ENCODE data around the gene ANTXR2.

The ANTXR2 gene

DNA sequence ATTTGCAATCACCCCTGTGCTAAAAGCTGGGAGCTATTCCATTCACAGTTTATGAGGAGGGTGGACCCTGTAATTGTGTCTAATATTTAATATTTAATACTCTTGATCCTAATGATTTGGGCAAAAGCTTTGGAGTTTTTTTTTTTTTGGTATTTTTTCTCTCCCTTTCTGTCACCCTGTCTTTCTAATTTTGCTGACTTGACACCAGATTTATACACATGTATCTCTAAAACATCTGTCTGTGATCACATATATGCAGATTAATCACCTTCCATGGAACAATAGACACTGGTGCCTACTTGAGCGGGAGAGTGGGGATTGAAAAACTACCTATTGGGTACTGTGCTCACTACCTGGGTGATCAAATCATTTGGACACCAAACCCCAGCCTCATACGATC, 18.7 kb upstream of the ANTXR2 start:
- DNase-seq = no peak

DNA sequence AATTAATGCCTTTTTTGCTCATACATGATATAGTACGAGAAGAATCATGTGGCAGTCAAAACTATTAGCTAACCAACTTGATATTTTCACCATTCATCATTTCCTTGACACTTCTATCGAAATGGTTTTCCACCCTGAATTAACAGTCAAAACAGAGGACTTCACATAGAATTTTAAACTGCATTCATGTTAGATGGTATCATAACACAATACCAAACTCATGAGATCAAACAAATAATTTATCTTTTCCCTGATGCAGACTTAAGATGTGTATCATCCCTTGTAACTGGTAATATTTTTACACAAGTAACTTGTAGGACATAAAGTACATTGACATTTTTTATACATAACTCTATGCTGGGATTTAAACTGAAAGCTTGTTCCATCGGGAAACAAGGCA, 18.2 kb upstream of the ANTXR2 start:
- peak; percentile 9 for DNase-seq

DNA sequence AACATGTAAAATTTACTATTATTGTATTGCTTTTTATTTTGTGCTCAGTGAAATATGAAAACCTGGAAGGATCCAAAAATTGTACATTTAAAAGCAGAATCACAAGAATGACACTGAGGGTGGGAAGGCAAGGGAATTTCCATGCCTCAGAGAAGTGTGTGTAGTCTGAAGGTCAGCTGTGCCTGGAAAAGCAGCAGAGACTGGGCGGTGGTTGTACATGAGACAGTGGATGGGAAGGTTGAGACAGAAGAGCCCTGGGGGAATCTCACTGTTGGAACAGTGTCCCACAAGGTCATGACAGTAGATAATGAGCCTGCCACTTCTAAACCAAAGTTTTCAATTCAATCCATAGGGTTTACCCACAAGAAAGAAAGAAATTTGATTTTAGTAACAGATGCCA, 17.1 kb upstream of the ANTXR2 start:
- DNase-seq = no peak

DNA sequence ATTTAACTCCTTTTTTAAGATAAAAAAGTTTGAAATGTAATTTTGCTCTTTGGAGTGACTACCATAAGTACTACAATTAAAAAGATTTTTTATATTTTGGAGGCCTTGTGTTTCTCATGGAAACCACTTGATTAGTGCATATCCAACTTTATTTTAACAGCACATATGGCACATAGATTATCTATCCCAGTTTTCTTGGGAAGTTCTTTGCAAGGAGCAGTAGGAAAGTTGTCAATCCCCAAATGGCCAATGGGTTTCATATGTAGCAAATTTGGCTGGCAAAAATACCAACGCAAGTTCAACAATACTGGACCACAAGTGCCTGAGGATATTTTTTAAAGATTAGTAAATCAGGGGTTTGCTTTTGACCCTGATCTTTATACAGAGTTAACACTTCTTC, 15.4 kb upstream of the ANTXR2 start:
- DNase-seq = no peak

DNA sequence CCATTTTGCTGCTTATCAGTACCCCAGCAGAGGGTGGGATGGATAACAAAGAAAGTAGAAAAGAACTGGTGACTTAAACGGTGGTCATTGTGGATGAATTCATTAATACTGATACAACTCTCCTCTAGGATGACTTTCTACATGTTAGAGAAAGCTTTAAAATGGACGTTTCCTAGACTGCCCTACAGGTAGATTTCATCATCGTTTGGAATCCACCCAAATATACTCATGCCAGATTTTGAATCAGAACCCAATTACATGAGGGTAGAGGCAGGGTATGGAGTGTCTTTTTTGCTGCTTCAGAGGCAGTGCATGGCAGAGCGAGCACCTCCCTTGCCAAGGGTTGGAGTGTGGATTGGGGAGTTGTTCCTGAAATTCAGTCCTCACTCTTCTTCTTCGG, 13.3 kb upstream of the ANTXR2 start:
- no peak for DNase-seq

DNA sequence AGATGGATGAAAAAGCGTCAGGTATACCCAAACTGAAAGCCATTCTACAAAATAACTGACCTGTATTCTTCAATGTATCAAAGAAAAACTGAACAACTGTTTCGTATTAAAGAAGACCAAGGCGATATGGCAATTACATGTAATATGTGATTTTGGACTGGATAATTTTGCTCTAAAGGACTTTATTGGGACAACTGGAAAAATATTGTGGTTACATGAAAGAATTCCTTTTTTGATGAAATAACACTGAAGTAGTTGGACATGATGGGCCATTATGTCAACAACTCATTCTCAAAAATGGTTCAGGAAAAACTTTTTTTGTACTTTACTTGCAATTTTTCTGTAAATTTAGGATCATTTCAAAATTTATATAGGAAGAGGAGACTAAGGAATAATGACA, 12.1 kb upstream of the ANTXR2 start:
- DNase-seq = no peak

DNA sequence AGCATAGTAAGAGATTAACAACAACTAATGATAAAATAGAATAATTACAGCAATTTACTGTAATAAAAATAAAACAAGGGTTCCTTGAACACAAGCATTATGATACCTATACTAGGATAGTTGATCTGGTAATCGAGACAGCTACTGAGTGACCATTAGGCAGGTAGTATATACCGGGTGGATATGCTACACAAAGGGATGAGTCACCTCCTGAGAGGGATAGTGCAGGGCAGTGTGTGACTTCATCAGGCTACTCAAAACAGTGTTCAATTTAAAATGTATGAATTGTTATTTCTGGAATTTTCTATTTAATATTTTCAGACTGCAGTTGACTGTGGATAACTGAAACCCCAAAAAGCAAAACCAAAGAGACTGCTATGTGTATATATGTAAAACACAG, 9.7 kb upstream of the ANTXR2 start:
- DNase-seq = no peak

DNA sequence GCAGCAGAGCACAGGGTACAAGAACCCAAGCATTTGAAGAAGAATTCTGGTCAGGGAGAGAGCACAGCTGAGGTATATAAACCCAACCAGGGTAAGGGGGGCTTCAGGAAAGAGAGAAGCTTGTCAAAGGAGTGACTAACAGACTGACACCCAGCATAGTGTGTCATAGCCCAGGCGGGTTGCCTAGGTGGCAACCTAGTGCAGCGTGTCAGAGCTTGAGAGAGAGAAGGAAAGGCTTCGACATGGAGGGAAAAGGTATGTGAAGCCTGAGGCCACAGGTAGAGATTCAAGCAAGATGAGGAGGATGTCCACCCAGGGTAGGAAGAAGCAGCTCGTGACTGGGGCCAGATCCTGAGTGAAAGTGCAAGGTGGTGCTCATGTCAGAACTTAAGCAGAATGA, 8.5 kb upstream of the ANTXR2 start:
- no peak for DNase-seq

DNA sequence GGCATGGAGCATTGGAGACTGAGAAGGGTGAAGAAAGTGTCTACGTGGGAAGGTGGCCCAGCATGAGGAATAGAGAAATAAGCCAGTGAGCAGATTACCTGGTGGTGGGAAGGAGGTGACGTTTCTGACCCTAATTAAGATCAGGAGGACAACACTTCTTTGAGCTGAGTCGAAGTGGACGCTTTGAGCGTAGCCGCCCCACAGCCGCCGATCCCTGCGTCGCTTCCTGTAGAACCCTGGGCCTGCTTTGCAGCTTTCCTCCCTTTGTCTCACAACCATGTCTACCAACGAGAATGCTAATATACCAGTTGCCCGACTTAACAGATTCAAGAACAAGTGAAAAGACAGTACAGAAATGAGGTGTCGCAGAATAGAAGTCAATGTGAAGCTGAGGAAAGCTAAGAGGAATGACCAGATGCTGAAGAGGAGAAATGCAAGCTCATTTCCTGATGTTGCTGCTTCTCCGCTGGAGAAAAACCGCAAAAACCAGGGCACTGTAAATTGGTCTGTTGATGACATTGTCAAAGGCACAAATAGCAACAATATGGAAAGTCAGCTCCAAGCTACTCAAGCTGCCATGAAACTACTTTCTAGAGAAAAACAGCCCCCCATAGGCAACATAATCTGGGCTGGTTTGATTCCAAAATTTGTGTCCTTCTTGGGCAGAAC, 6.4 kb upstream of the ANTXR2 start:
- DNase-seq = no peak

DNA sequence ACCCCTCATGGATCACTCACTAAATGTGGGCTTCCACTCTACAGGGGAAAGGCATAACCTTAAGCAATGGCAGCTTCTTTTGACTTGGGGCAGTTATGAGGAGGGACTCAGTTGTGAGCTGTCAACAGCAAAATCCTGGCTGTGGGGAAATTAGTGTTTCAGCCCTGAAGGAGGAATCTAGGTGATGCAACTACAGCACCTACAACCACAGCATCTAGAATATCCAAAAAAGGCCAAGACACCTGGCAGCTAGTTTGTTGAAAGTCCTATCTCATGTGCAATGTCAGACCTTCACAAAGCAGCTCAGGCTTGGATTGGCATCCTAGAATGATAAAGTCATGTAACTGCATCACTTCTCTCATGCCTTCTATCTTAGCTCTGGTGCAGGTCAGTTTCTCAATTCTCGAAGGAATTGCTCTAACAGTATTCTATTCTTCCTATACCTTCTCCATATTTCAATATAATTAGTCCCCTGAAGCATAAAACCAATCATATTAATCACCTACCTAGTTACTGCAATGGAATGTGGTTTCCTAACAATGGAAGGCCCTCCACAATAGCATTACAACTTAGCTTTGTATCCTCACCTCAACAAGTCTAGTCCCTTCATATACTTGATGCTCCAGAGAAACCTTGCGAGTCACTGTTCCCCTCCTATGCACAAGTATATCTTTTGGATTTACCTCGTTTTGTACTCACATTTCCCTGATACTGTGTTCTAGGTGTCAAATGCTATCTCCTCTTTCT, 5.5 kb upstream of the ANTXR2 start:
- DNase-seq = no peak

DNA sequence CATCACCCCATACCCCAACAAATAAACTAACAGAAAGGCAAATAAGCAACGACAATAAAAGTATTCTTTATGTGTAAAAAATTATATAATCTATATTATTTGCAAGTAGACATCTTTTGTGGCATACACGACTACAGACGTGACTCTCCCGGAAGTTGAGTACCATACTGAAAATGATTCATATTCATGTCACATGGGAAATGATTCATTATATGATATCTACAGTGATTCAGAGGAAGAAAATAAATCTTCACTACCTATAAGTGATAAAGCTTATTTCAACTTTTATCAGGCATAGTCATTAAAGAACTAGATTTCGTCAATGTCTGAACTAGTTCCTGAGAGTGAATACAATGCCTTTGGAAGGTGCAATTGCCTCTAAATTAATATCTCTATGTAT, 4.6 kb upstream of the ANTXR2 start:
- DNase-seq = peak; percentile 32

DNA sequence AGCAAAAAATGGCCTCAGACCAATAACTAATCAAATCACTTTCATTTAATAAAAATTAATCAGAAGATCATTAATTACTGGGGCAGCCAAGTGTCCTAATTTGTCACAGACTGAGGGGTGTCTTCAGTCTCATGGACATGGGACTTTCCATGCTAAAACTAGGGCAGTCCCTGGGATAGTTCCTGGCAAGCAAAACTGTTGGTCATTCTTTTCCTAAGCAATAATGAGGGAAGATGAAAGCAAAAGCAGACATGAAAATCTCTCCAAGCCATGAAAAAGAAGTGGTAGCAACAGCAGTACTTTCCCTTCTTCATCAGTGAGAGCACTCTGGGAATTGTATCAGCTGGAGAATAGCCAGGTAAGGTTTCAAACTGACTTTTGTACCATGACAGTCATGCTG, 3.7 kb upstream of the ANTXR2 start:
- no peak for DNase-seq

DNA sequence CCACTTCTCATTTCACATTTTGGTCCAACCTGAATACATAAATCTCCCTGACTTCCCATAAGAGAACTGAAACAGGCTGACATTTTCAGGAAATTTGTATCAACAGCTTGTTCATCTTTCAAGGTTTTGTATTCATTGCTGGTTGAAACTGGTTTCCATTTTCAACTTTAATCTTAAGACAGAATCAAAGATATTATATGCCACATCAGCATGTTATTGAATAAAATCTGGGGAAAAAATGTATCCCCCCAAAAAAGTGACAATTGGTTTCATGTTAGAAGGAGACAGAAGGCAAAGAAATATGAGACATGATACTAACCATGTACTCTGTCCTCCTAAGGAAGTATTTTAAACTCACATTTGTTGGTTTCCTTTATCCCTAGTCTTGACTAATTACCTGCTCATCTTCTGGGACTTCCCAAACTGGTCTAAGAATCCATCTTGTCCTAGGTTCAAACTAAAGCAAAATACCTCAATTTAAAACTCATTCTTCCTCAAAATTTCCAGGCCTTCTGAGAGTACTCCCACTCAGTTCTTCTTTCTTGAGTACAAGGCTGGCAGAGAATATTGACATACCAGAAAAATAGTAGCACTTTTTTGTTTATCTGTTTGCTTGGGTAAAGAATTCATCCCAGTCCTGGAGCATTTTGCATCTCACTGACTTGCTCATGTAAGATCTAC, 3.1 kb upstream of the ANTXR2 start:
- no peak for DNase-seq

DNA sequence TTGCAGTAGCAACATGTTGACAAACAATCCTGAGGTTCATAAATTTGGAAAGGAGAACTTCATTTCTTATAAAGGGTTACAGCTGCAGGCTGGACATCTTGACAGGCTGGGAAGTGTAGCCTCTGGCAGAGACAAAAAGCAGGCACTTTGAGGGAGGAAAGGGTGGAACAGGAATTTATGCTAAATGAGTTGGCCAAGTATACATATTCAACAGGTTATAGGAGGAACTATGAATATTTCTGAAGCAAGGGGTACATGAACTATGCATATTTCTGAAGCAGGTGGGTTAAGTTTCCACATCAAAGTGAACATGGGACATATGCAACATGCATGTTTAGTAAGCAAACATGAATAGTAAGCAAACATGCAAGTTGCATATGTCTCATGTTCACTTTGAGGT, 1.6 kb upstream of the ANTXR2 start:
- no peak for DNase-seq

DNA sequence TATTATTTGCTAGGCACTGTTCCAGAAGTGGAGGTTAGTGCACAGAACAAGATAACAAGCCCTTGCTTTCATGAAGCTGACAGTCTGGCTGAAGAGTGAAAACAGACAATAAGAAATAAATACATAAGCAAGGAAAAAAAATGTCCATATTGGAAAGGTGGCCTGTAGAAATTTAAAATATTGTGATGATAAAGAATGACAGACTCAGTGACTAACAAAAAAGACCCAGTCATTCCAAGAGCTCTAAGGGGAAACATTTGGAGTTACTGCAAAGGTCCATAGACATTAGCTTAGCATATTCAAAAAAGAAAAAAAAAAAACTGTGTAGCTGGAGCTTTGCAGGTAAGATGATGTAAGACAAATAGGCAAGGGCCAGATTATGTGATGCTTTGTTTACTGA, 1.0 kb upstream of the ANTXR2 start:
- no peak for DNase-seq

DNA sequence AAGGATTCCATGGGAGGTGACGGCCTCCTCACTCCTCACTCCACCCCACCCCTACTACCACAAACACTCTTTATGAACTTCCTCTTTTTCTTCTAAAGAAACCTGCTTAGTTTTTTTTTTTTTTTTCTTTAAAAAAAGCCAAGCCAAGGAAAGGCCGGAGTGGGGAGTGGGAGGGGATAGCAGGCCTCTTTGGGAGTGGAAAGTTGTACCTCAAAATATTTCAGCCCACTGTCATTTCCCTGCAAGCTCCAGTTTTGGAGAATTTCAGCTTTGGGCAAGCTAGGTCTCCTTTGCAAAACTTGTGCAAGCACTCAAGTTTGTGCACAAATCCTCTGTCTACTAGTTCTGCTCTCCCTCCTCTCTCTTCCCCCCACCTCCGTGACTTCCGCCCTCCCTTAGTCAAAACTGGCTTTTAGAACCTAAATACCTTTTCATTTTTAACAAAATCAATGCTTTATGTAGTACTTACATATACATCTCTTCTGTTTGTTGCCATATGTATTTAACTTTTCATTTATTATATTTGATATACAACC, 512 bp upstream of the ANTXR2 start:
- no peak for DNase-seq

DNA sequence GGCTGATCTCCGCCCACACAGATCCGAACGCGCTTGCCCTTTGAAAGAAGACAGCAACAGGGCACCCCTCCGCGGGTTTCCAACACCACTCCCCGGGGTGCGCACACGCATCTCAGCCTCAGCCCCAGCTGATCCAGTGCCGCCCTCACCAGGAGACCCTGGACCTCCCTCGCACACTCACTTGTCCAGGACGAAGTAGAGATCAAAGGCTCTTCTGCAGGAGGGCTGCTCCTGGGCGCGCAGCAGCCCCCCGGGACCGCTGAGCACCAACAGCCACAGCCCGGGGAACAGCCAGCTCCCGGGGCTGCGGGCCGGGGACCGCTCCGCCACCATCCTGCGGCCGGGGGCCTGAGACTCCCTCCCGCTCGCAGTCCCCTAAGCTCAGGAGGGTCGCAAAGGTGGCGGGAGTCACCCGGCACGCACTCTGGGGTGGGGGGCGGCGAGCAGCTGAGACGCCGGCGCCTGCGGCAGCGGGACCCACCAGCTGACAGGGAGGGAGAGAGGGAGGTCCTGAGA, 743 bp downstream of the ANTXR2 start:
- peak; percentile 41 for DNase-seq

DNA sequence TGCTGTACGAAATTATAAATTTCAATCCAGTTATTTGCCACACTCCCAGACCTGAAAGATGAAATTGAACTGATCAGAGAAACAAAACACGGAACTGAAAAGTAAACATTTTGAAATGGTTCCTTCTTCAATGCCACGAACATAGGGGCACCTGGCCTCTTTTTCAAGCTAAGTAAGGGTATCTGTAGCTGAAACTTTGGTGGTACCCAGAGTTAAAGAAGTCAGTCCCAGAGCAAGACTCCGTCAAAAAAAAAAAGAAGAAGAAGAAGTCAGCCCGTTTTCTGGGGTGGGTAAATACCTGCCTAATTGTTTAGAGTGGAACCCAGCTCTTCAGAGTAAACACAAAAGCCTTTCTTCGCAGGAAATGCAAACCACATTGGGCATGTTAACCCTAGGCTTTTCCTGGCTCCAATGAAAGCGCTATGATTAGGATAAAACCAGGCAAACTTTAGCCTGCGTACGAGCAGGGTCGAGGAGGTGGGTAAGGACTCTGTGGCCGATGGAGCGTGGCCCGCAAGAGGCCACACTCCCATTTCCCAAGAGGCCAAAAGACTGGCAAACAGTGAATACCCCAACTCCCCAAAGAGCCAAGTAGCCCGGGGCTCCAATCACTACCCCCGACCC, 1.3 kb downstream of the ANTXR2 start:
- DNase-seq = no peak

DNA sequence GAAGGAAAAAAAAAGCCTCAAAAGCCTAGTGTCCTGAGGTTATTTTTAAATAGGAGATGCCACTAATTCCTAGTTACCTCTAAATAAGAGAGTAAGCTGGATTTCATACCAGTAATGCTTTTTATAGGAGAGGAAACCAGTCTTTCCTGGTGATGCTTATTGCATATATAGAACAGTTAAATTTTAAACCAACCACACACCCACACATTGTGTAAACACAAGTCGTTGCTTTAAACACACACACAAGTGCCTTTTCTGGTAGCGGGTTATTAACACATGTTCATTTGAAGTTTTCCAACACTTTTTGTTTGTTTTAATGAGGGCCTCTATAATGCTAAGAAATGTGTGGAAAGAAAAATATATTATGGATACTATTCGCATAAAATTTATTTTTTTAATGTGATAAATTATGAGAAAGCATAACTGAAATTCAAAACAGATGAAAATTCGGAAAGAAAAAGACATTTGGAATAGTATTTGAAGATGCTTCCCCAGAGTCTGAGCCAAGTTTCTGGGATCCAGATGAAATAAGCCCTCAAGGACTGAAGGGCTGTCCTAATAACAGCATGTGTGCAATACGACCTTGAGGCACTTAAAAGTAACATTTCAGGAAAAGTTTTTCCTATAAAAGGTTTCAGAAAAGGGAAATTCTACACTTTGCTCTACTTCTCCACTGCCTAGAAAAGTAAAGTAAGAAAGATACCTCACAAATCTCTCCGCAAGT, 2.0 kb downstream of the ANTXR2 start:
- no peak for DNase-seq

DNA sequence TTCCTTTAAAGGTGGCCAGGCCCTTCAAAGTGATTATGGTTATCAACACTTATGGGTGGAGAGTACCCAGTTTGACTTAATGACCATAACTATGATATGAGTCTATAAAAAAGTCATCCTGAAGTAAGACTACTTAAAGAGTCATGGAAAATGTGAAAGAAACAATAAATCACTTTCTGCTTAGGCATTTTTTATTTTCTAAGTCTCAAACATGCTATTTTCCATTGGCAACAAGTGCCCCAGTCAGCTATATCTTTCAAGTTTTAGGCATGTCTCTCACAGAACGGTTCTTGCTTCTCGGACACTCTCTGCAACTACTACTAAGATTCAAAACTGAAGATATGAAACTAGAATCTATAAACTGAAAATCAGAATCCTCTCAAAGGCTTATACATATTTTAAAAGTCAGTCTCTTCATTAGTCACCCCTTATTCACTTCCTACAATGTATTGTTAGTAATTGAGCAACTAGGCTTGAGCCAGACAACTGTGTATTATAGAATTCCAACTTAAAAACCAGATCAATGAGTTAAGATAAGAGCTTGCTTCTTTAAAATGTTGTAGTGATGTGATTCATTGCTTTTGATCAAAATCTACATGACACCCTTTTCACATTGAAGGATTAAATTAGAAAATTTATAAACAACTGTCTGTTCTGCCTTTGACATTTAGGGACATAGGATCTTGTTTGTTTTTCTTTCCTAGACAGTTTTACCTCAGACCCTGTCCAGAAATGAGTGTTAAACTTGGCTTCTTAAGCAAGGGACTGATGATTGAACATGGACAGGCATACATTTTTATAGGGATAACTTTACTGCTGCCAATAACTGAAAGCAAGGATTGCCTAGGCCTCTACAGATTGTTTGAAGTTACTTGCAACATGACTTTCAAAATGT, 2.9 kb downstream of the ANTXR2 start:
- DNase-seq = peak; percentile 38

DNA sequence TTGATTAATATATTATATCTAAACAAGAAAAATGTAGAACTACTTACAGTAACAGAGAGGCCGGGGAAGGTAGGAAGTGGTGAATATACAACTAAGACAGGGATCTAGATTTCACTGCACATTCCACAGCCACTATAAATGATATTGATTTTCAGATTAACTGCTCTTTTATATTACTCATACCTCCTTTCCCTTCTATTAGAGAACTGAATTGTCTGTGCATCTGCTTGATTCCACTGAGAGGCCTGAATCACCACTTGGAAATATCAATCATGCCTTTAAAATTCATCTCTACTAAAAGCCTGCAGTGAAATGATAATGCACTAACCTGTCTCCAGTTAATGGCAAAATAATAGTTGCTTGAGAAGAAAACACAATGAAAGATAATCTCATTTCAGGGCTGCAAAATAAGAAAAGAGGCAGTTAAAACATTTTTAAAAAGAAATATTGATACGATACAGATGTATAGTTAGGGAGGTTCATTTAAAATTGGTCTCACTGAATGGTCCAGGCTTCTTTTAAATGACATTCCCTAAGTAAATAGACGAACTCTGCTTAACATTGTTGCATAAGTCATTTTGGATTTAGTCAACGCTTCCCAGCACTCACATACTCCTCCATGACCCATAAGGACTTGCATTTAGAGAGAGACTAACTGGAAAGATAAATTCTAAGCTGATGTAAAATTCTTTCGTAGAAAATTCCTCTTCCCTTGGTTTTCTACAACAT, 3.8 kb downstream of the ANTXR2 start:
- DNase-seq = peak; percentile 37

All from fibroblast of skin of right quadriceps (primary cell).